Keratinocyte (primary cell): Measurements from ENCODE around the gene CTAGE4. TPM values are rescaled to one million over a fixed set of nuclear protein-coding genes. Genes with fewer than 3 reads are reported as not detected.
"Not testable (repeated sequence)": the region's sequence is repeated elsewhere in the genome, so short reads cannot be mapped to it uniquely, and the experiment has no call there.

Experiments used
- DNase-seq: peaks from one replicate; pipeline ENCODE4 v3.0.0-alpha.2; 2011; ENCODE audit warnings: low read depth, missing footprints, low spot score
- FAIRE-seq: peaks from 2 replicates; lab custom pipeline; 2011; peaks lifted over from hg19 to GRCh38; lab: Jason Lieb, UNC
- H2AFZ ChIP-seq: 2 replicates; pipeline ENCODE4 v1.6.0; 2012; ENCODE audit warnings: low read length, control low read depth, inconsistent platforms; ENCODE audit not compliant: control insufficient read depth
- H3K27ac ChIP-seq: 2 replicates; pipeline ENCODE4 v1.5.1; 2011; ENCODE audit warnings: low read length; ENCODE audit not compliant: control insufficient read depth, insufficient read depth
- H3K27me3 ChIP-seq: 3 replicates; pipeline ENCODE4 v1.6.0; 2011; ENCODE audit warnings: low read length; ENCODE audit not compliant: control insufficient read depth, insufficient read depth; ENCODE audit errors: extremely low read depth
- H3K36me3 ChIP-seq, 2 experiments: 2 replicates in 1 of 2; 3 replicates in 1 of 2; pipeline ENCODE4 v1.5.1; 2011; ENCODE audit warnings: low read length in 2 of 2, mild to moderate bottlenecking in 1 of 2; ENCODE audit not compliant: control insufficient read depth in 2 of 2, insufficient read depth in 2 of 2; ENCODE audit errors: extremely low read depth in 1 of 2
- H3K4me1 ChIP-seq: 3 replicates; pipeline ENCODE4 v1.5.1; 2011; ENCODE audit warnings: low read length; ENCODE audit not compliant: control insufficient read depth, insufficient read depth; ENCODE audit errors: extremely low read depth
- H3K4me2 ChIP-seq: 3 replicates; pipeline ENCODE4 v1.6.0; 2011; ENCODE audit warnings: low read depth, low read length; ENCODE audit not compliant: control insufficient read depth, insufficient read depth; ENCODE audit errors: extremely low read depth
- H3K4me3 ChIP-seq, 3 experiments: fragments of 200-600 bp in 1 of 3; sonication (generic) in 1 of 3; 2 replicates in 2 of 3; 3 replicates in 1 of 3; pipeline ENCODE4 v1.5.1; 2011 to 2016; ENCODE audit warnings: low read length in 3 of 3, mild to moderate bottlenecking in 3 of 3, control low read depth in 2 of 3, inconsistent platforms in 1 of 3, low read depth in 1 of 3, mixed read lengths in 1 of 3, mixed run types in 1 of 3, moderate library complexity in 1 of 3; ENCODE audit not compliant: control insufficient read depth in 2 of 3, insufficient read depth in 2 of 3; ENCODE audit errors: extremely low read depth in 1 of 3
- H3K79me2 ChIP-seq: 2 replicates; pipeline ENCODE4 v1.6.0; 2012; ENCODE audit warnings: low read length; ENCODE audit not compliant: control insufficient read depth, insufficient read depth
- H3K9ac ChIP-seq: 3 replicates; pipeline ENCODE4 v1.6.0; 2011; ENCODE audit warnings: low read length; ENCODE audit not compliant: control insufficient read depth, insufficient read depth; ENCODE audit errors: extremely low read depth
- H3K9me1 ChIP-seq: 3 replicates; pipeline ENCODE4 v1.6.0; 2011; ENCODE audit warnings: low read length; ENCODE audit not compliant: control insufficient read depth, insufficient read depth; ENCODE audit errors: extremely low read depth
- H3K9me3 ChIP-seq: 2 replicates; pipeline ENCODE4 v1.5.1; 2012; ENCODE audit warnings: low read depth, low read length; ENCODE audit not compliant: control insufficient read depth
- H4K20me1 ChIP-seq: 3 replicates; pipeline ENCODE4 v1.6.0; 2011; ENCODE audit warnings: low read length; ENCODE audit not compliant: control insufficient read depth, insufficient read depth; ENCODE audit errors: extremely low read depth
- CTCF ChIP-seq, 3 experiments: IDR thresholded peaks in 1 of 3; conservative IDR thresholded peaks in 1 of 3; optimal IDR thresholded peaks in 1 of 3; 2 replicates in 2 of 3; 3 replicates in 1 of 3; pipeline versions ENCODE3 to v1.5.1; 2011; ENCODE audit warnings: low read length in 3 of 3, mild to moderate bottlenecking in 3 of 3, moderate library complexity in 2 of 3, control low read depth in 1 of 3, inconsistent platforms in 1 of 3; ENCODE audit not compliant: insufficient read depth in 2 of 3; ENCODE audit errors: extremely low read depth in 1 of 3
- EZH2 ChIP-seq: IDR thresholded peaks from one replicate; pipeline ENCODE4 v1.6.1; 2012; ENCODE audit warnings: inconsistent platforms, mild to moderate bottlenecking, low read length, moderate library complexity
- dilution Hi-C: fragments of 300-500 bp; cut with MboI; formaldehyde crosslinking; loops from one replicate; pipeline ENCODE4 v1.7.0; 2020; ENCODE audit warnings: low sequenced_read_pairs; ENCODE audit not compliant: extremely low pct_ligation_motif_present
- polyA plus RNA-seq, 5 experiments: library from polyadenylated mRNA; depleted of rRNA in 3 of 5; stranded (reverse) in 3 of 5; stranded (forward) in 1 of 5; unstranded in 1 of 5; fragments of >200 nt; gene quantifications; 1 replicate in 1 of 5; 2 replicates in 3 of 5; 3 replicates in 1 of 5; pipeline versions ENCODE4 v1.2.1 to v1.2.3, GENCODE V29; 2011 to 2012; ENCODE audit warnings: missing spikeins in 2 of 5, low read depth in 1 of 5, low replicate concordance in 1 of 5

The CTAGE4 gene
- polyA plus RNA-seq, 1 donor (not counting 4 experiments of a cell fraction or from before 2014, with no cell fraction given), result 6.6 TPM

- H3K4me2 ChIP-seq, result no peak overlapping the region
- H3K4me1 ChIP-seq, result no peaks in the 10 kb centered on the region
- no peak overlapping the region for H2AFZ ChIP-seq
- H3K79me2 ChIP-seq, result no peaks in the 10 kb centered on the region
- H3K4me3 ChIP-seq, result no peak overlapping the region
- H3K27me3 ChIP-seq, result no peaks in the 10 kb centered on the region
- DNase-seq, result no peak
- TF ChIP-seq EZH2 (no peak), CTCF (optimal IDR thresholded peaks at IDR 0.05 in 1 of 3, IDR thresholded peaks at IDR 0.05 in 1 of 3, conservative IDR thresholded peaks at IDR 0.05 in 1 of 3; ENCODE audit: extremely low read depth in 1 of 3, insufficient read depth in 2 of 3, low read length in 3 of 3) (no peak)
- H4K20me1 ChIP-seq, result no peaks in the 10 kb centered on the region
- H3K9ac ChIP-seq, result no peak overlapping the region
- H3K27ac ChIP-seq, result no peak overlapping the region
- H3K9me1 ChIP-seq, result no peaks in the 10 kb centered on the region
- no peaks in the 10 kb centered on the region for H3K9me3 ChIP-seq
- FAIRE-seq, result no peak
- H3K36me3 ChIP-seq, result no peaks in the 10 kb centered on the region
- dilution Hi-C loops, result no loop called here
These were observed 8.7 kb upstream of the CTAGE4 start for GRCh38 chr7:144174613-144175012.

GRCh38 chr7:144178380-144179164, 4.7 kb upstream of the CTAGE4 start:
- H3K4me1 ChIP-seq, H3K4me2 ChIP-seq, H3K4me3 ChIP-seq, dilution Hi-C loops, H3K36me3 ChIP-seq, H4K20me1 ChIP-seq, DNase-seq, H3K27me3 ChIP-seq, H3K9ac ChIP-seq, H3K9me3 ChIP-seq, H3K27ac ChIP-seq, H3K9me1 ChIP-seq, H2AFZ ChIP-seq, FAIRE-seq, H3K79me2 ChIP-seq: not testable (repeated sequence)
- TF ChIP-seq CTCF (optimal IDR thresholded peaks at IDR 0.05 in 1 of 3, IDR thresholded peaks at IDR 0.05 in 1 of 3, conservative IDR thresholded peaks at IDR 0.05 in 1 of 3; ENCODE audit: extremely low read depth in 1 of 3, insufficient read depth in 2 of 3, low read length in 3 of 3), result peak; percentile 17 to 34 (median 18)

- H3K27ac ChIP-seq, dilution Hi-C loops, H3K36me3 ChIP-seq, H4K20me1 ChIP-seq, H3K4me2 ChIP-seq, H3K79me2 ChIP-seq, H2AFZ ChIP-seq, H3K9me1 ChIP-seq, H3K9ac ChIP-seq, H3K9me3 ChIP-seq, H3K4me3 ChIP-seq, FAIRE-seq, H3K4me1 ChIP-seq, H3K27me3 ChIP-seq, DNase-seq: not testable (repeated sequence)
These were observed 4.1 kb upstream of the CTAGE4 start for GRCh38 chr7:144179165-144179479.

GRCh38 chr7:144187848-144188247, 4.6 kb downstream of the CTAGE4 start:
- H3K27me3 ChIP-seq, H3K4me2 ChIP-seq, H3K9me3 ChIP-seq, H4K20me1 ChIP-seq, H3K79me2 ChIP-seq, H3K4me3 ChIP-seq, H3K9ac ChIP-seq, dilution Hi-C loops, H3K9me1 ChIP-seq, DNase-seq, FAIRE-seq, H3K27ac ChIP-seq, H2AFZ ChIP-seq, H3K4me1 ChIP-seq, H3K36me3 ChIP-seq: not testable (repeated sequence)
